Spleen (tissue), 11 donors: ENCODE measurements around the gene CMPK1. TPM values are rescaled to one million over a fixed set of nuclear protein-coding genes. Genes with fewer than 3 reads are reported as not detected.

Experiments used
- DNase-seq: peaks from one replicate; pipeline ENCODE4 v3.0.0-alpha.2; 2020
- H3K27ac ChIP-seq, 8 donors: fragments of 200-600 bp; sonication (generic) in 7 of 8; 1 replicate in 4 of 8; 2 replicates in 4 of 8; pipeline versions ENCODE4 v1.5.0 to v1.8.0; 2016 to 2021; ENCODE audit warnings: inconsistent platforms in 4 of 8, mild to moderate bottlenecking in 4 of 8, moderate library complexity in 1 of 8
- H3K27me3 ChIP-seq, 7 donors: fragments of 200-600 bp; sonication (generic) in 6 of 7; replicated peaks in 1 of 7; 1 replicate in 4 of 7; 2 replicates in 3 of 7; pipeline versions ENCODE4 v1.5.0 to v1.8.0; 2016 to 2021; ENCODE audit warnings: inconsistent platforms in 3 of 7, mild to moderate bottlenecking in 1 of 7
- H3K36me3 ChIP-seq, 6 donors: fragments of 200-600 bp; sonication (generic) in 5 of 6; 1 replicate in 4 of 6; 2 replicates in 2 of 6; pipeline versions ENCODE4 v1.5.0 to v1.8.0; 2016 to 2021; ENCODE audit warnings: inconsistent platforms in 2 of 6
- H3K4me1 ChIP-seq, 6 donors: fragments of 200-600 bp; sonication (generic) in 5 of 6; 1 replicate in 3 of 6; 2 replicates in 3 of 6; pipeline versions ENCODE4 v1.5.0 to v1.8.0; 2016 to 2021; ENCODE audit warnings: inconsistent platforms in 3 of 6
- H3K4me3 ChIP-seq, 8 donors: fragments of 200-600 bp; sonication (generic) in 7 of 8; 1 replicate in 4 of 8; 2 replicates in 4 of 8; pipeline versions ENCODE4 v1.5.0 to v1.8.0; 2016 to 2021; ENCODE audit warnings: inconsistent platforms in 4 of 8, mild to moderate bottlenecking in 4 of 8, moderate library complexity in 2 of 8
- H3K9me3 ChIP-seq, 8 donors: fragments of 200-600 bp; sonication (generic) in 7 of 8; 1 replicate in 4 of 8; 2 replicates in 4 of 8; pipeline versions ENCODE4 v1.5.0 to v1.8.0; 2016 to 2021; ENCODE audit warnings: inconsistent platforms in 4 of 8
- POLR2A ChIP-seq, 3 donors: fragments of 450-650 bp; IDR thresholded peaks; one replicate each; pipeline ENCODE4 v1.5.1; 2017; ENCODE audit warnings: antibody characterized with exemption in 3 of 3, mild to moderate bottlenecking in 1 of 3
- POLR2AphosphoS5 ChIP-seq, 3 donors: sonication (generic); formaldehyde crosslinking; IDR thresholded peaks; one replicate each; pipeline ENCODE4 v1.5.1; 2017; ENCODE audit warnings: antibody characterized with exemption in 3 of 3
- WGBS, 5 donors: extraction: QIAGEN DNeasy Blood & Tissue Kit in 3 of 5; methylation state at CpG; one replicate each; pipeline versions ENCODE4 v1.1.5 to v1.1.7; 2013 to 2018; 5-methylcytosine and 5-hydroxymethylcytosine counted together
- intact Hi-C: fragments of 100-400 bp; cut with DNase I; formaldehyde crosslinking; loops from one replicate; pipeline ENCODE4 v1.15.0; 2023; ENCODE audit warnings: low total_unique reads
- polyA plus RNA-seq, 3 donors: library from polyadenylated mRNA; stranded (reverse); fragments of 200-250 nt; gene quantifications; one replicate each; pipeline ENCODE4 v1.2.1, GENCODE V29; 2013
- total RNA-seq, 7 donors: library from RNA; depleted of rRNA in 3 of 7; stranded (reverse); fragments of >200 nt in 3 of 7; fragmentation: NEBNext Ultra II Directional in 4 of 7; extraction: Animal tissue kit (Norgen Biotek cat#: 25700) in 4 of 7; gene quantifications; one replicate each; pipeline versions ENCODE4 v1.1.0 to v1.2.1, GENCODE V29; 2016 to 2021
- TF ChIP-seq, protein P1 (sequence below), 11 experiments: fragments of 200-600 bp in 7 of 11; fragments of 450-650 bp in 4 of 11; sonication (generic) in 4 of 11; IDR thresholded peaks in 8 of 11; conservative IDR thresholded peaks in 3 of 11; 1 replicate in 7 of 11; 2 replicates in 4 of 11; pipeline versions ENCODE4 v1.4.0 to v1.8.0; 2016 to 2021; ENCODE audit warnings: antibody characterized with exemption in 11 of 11, inconsistent platforms in 4 of 11, mild to moderate bottlenecking in 1 of 11
- donor health status: healthy with polysubstance abuse.
- donor health status: DM: no; HTN: no; CAD: no; lungs with moderate emphysema.
- donor health status: DM: no; HTN: no; CAD: no.
- donor health status: Bipolar disorder and iron deficiency.
- donor health status: healthy.
- donor health status: DM: no; HTN: no; CAD: no.
- donor health status: DM: yes; HTN: yes; CAD: no.

Gene CMPK1
- total and polyA plus RNA-seq, 10 donors, result 69.8 to 101 (median 86.2) TPM

DNA sequence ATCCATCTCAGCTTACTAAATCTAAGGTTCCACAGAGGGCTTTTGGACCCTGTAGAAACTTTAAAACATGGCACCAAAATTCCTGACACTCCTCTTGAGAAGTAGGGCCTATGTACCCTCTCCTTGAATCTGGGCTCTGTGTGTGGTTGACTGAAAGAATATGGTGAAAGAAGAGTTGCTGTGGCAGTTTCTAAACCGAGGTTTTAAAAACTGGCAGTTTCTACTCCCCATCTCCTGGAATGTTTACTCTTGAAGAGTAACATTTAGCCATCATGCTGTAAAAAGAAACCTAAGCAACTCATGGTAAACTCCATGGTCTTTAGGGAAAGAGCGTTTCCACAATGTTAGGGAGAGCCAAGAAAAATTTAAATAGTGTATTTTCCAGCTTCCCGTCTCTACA lies 4.6 kb upstream of the CMPK1 start:
- 90 to 99% (median 95%) methylated on average over 3 of the region's 3 CpGs for WGBS, 5 donors
- Histone ChIP-seq H3K4me1 (peaks cover 0 to 19% (median 12%) of the 10 kb centered on the region in 6 donors), H3K27me3 (no peaks in the 10 kb centered on the region), H3K4me3 (no peak overlapping the region), H3K9me3 (no peaks in the 10 kb centered on the region), H3K27ac (no peak overlapping the region), H3K36me3 (no peaks in the 10 kb centered on the region)
- DNase-seq, result no peak
- intact Hi-C loops, result no loop called here
- no peak for TF ChIP-seq POLR2A (IDR thresholded peaks at IDR 0.05)
- TF ChIP-seq POLR2AphosphoS5 (IDR thresholded peaks at IDR 0.05), result no peak
- TF ChIP-seq, protein P1, sequence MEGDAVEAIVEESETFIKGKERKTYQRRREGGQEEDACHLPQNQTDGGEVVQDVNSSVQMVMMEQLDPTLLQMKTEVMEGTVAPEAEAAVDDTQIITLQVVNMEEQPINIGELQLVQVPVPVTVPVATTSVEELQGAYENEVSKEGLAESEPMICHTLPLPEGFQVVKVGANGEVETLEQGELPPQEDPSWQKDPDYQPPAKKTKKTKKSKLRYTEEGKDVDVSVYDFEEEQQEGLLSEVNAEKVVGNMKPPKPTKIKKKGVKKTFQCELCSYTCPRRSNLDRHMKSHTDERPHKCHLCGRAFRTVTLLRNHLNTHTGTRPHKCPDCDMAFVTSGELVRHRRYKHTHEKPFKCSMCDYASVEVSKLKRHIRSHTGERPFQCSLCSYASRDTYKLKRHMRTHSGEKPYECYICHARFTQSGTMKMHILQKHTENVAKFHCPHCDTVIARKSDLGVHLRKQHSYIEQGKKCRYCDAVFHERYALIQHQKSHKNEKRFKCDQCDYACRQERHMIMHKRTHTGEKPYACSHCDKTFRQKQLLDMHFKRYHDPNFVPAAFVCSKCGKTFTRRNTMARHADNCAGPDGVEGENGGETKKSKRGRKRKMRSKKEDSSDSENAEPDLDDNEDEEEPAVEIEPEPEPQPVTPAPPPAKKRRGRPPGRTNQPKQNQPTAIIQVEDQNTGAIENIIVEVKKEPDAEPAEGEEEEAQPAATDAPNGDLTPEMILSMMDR (IDR thresholded peaks at IDR 0.05 in 8 of 11, conservative IDR thresholded peaks at IDR 0.05 in 3 of 11), result no peak

- no peak for DNase-seq
- TF ChIP-seq, protein P1 (IDR thresholded peaks at IDR 0.05 in 8 of 11, conservative IDR thresholded peaks at IDR 0.05 in 3 of 11), result no peak
- TF ChIP-seq POLR2AphosphoS5 (IDR thresholded peaks at IDR 0.05) (no peak), POLR2A (IDR thresholded peaks at IDR 0.05) (no peak)
- Histone ChIP-seq H3K9me3 (no peaks in the 10 kb centered on the region), H3K4me3 (no peak overlapping the region), H3K27ac (no peak overlapping the region), H3K36me3 (no peaks in the 10 kb centered on the region), H3K4me1 (peaks cover 7 to 28% (median 18%) of the 10 kb centered on the region in 6 donors), H3K27me3 (no peaks in the 10 kb centered on the region)
- intact Hi-C loops, result no loop called here
- WGBS, 5 donors, result 80 to 98% (median 91%) methylated on average over 1 of the region's 1 CpG
These were observed 3.4 kb upstream of the CMPK1 start for GRCh38 chr1:47330212-47330611.

- peak overlapping the region in 2 of 8 donors; percentile 98 to 99 for H3K27ac ChIP-seq
- no peak for DNase-seq
- WGBS, 5 donors, result 82 to 96% (median 88%) methylated on average over 2 of the region's 2 CpGs
- TF ChIP-seq, protein P1 (IDR thresholded peaks at IDR 0.05 in 8 of 11, conservative IDR thresholded peaks at IDR 0.05 in 3 of 11), result no peak
- H3K4me1 ChIP-seq, result peaks cover 13 to 45% (median 33%) of the 10 kb centered on the region in 6 donors
- no peak overlapping the region for H3K4me3 ChIP-seq
- no peaks in the 10 kb centered on the region for H3K9me3 ChIP-seq
- no peaks in the 10 kb centered on the region for H3K27me3 ChIP-seq
- intact Hi-C loops, result no loop called here
- H3K36me3 ChIP-seq, result no peaks in the 10 kb centered on the region
These were observed 1.7 kb upstream of the CMPK1 start for GRCh38 chr1:47331875-47332274.

DNA sequence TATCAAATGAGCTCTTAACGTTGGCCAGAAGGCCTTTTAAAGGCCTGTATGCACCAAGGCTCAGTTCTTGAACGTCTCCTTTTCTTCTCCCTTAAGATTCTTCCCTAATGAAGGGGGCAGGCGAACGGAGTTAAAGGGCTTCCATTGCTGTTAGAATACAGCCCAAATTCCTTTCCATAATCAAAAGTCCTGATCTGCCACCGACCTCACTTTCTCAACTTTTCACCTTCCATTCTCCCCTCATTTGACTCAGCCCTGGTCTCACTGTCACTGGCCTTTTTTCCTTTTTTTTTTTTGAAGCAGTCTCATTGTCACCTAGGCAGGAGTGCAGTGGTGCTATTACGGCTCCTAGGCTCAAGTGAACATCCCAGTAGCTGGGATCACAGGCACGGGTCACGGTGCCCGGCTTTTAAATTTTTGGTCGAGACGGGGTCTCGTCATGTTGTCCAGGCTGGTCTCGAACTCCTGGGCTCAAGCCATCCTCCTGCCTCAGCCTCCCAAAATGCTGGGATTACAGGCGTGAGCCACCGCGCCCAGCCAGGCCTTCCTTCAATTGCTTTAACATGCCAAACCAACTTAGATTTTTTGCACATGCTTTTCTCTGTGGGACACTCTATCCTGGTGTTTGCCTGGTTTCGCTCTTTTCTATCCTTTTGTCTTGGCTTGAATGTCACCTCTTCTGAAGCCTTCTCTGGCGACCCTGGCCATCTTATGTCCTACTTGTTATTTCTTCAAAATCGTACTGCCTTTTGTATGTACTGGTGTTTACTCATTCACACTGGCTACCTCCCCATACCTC lies 612 bp upstream of the CMPK1 start:
- no peak for TF ChIP-seq POLR2AphosphoS5 (IDR thresholded peaks at IDR 0.05)
- TF ChIP-seq, protein P1 (IDR thresholded peaks at IDR 0.05 in 8 of 11, conservative IDR thresholded peaks at IDR 0.05 in 3 of 11), result no peak
- TF ChIP-seq POLR2A (IDR thresholded peaks at IDR 0.05), result no peak
- Histone ChIP-seq H3K27ac (peak overlapping the region; percentile 91 to 99 (median 98)), H3K36me3 (no peaks in the 10 kb centered on the region), H3K4me1 (peaks cover 13 to 56% (median 37%) of the 10 kb centered on the region in 6 donors), H3K4me3 (peak overlapping the region; percentile 82 to 95 (median 87)), H3K27me3 (no peaks in the 10 kb centered on the region), H3K9me3 (no peaks in the 10 kb centered on the region)
- intact Hi-C loops, result no loop called here
- peak; percentile 79 for DNase-seq
- WGBS, 5 donors, result 51 to 59% (median 57%) methylated on average over 19 of the region's 19 CpGs
